GM19395 (cell line): Measurements from ENCODE around the gene NAAA.
"Not testable (repeated sequence)": the region's sequence is repeated elsewhere in the genome, so short reads cannot be mapped to it uniquely, and the experiment has no call there.

ENCODE experiments used
- ATAC-seq: cut with Tn5 transposase; IDR thresholded peaks from one replicate; pipeline ENCODE4 v1.9.1; 2021; ENCODE audit warnings: mild to moderate bottlenecking, moderate library complexity; ENCODE audit not compliant: unreplicated experiment

The NAAA gene

DNA sequence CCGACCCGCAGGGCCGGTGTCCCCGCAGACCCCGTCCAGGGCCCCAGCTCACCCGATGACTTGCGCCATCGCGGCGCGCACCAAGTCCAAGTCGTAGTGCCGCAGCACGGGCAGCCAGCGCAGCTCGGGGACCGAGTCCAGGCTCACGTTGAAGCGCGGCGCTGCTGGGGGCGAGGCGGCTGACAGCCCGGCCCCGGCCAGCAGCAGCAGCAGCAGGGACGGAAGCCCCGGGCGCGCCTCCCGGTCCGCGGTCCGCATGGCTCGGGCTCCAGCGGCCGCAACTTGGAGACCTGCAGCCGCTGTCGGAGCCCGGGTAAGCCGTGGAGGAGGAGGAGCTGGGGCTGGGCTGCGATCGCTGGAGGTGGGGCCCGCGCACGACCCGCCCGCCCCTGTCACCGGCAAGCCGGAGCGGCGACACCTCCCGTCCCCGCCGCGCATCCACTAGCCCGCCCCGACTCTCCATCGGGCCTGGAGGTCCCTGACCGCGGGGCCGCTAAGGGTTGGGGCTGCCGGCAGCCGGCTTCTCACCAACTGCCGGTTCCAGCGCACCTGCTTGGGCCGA lies at the start of gene NAAA:
NAAA (minus strand) TSS at position 322 of the 562 bp plus-strand sequence; CDS start at position 258, 64 bp downstream.
- peak; percentile 80 for ATAC-seq

DNA sequence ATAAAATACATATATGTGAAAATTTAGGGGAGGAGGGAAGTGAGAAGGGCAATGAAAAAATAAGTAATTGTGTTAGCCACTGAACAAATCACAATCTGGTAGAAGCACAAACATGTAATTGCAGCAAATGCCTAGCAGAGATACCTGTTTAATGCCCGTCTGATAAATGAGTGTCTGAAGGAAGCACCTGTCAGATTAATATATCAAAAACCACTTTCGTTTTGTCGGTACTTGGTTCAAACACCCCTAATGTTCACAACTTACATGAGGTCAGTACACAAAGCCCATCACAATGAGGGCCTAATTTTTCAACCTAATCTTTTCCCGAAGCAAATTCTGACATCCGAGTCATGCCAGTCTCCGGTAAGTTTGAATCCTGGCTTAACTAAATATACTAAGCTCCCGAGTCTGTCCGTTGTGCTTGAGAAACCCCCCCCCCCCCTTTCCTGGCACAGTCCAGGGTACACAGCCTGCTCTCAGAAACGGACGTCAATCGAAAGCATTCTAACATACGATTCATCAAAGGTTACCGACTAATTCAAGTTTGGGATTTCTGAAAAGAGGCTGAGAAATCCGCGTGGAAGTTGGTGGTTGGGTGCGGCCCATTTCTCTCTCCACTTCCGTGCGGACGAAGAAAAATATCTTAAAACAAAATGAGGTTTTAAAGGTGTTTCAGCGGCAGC lies 49.2 kb upstream of the NAAA start:
- peak; percentile 13 for ATAC-seq

DNA sequence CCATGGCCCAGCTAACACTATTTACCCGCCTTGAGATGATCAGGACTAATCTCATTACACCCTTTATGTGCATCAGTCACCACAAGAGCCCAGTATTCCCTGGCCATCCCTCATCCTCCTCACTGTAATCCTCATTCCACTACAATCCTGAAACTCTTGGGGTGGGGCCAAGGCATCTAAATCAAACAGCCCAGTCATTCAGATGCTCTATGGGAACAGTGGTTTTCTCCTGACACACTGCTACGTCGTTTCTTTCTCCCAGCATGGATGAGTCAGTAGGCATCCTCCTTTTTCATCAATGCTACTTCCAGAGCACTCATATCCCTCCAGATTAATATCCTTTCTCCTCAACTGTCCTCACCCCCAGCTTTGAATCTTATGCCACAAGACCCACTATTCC lies 44.3 kb upstream of the NAAA start:
- ATAC-seq, result no peak

DNA sequence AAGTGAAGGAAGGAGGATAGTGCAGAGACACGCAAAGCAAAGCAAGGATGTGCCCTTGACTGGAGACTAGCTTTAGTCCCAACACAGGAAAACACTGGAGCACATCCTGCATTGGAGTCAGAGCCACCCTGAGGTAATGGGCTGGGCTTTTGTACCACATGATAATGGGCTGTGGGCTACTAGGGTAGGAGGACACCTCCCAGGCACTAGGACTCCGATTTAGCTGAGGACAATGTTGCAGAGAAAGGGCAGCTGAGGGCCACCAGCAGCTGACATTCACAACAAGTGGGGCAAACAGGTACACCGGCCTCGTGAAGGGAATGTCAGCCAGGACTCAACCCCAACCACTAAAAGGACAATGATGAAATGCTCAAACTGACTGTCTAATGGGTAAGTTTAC lies 39.8 kb upstream of the NAAA start:
- ATAC-seq, result no peak

DNA sequence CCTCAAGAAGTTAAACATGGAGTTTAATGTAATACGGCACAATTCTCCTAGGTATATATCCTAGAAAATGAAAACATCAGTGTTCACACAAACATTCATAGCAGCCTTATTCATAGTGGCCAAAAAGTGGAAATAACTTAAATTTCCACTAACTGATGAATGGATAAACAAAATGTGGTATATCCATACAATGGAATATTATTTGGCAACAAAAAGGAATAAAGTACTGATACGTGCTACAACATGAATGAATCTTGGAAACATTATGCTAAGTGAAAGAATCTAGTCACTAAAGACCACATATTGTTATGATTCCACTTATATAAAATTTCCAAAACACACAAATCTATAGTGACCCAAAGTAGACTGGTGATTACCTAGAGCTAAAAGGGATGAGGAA lies 35.4 kb upstream of the NAAA start:
- ATAC-seq, result no peak

DNA sequence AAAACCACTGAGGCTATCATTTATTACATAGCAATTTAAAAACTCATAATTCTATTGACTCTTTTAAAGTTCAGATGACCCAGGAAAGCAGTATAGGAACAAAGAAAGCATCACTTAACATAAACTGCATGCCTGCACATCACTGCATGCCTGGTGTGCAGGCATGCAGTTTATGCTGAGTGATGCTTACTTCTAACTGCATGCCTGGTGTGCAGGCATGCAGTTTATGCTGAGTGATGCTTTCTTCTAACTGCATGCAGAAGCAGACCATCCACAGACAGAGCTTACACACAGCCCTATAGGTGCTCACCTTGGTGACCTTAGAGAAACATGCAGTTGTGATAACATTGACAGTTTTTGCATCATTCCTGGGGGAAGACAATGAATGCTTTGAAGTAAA lies 33.0 kb upstream of the NAAA start:
- no peak for ATAC-seq

DNA sequence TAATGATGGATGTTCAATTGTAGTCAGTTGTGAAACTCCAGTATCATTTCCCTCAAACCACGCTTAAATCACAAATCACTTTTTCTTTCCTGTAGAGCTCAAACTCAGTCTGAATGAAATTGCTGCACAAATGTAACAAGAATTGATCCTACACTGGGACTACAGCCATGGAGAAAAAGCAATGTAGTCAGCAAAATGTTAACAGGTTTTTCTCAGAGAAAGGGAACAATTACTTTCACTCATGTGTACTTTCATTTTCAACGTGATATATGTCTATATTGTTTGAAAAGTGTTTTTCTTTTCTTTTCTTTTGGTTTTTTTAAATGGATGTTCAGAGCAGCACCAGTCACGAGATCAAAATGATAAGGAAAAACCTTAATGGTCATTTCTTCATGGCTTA lies 27.3 kb upstream of the NAAA start:
- no peak for ATAC-seq

DNA sequence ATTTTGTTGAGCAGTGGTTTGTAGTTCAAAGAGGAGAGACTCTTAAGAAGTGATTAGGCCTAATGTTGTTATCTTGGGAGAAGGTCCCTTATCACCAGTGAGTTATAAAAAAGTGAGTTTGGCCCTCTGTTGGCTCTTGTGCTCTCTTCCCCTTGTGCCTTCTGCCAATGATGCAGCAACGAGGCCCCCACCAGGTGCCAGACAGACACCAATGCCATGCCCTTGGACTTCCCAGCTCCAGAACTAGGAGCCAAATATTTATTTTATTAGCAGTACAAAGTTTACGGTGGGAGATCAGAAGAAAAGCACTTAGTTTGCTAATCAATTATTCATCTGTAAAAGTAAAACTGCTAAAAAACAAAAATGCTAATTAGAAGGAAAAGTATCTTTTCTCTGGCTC lies 22.7 kb upstream of the NAAA start:
- ATAC-seq, result no peak

DNA sequence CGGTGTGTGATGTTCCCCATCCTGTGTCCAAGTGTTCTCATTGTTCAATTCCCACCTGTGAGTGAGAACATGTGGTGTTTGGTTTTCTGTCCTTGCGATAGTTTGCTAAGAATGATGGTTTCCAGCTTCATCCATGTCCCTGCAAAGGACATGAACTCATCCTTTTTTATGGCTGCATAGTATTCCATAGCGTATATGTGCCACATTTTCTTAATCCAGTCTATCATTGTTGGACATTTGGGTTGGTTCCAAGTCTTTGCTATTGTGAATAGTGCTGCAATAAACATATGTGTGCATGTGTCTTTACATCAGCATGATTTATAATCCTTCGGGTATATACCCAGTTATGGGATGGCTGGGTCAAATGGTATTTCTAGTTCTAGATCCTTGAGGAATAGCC lies 21.3 kb upstream of the NAAA start:
- not testable (repeated sequence) for ATAC-seq

DNA sequence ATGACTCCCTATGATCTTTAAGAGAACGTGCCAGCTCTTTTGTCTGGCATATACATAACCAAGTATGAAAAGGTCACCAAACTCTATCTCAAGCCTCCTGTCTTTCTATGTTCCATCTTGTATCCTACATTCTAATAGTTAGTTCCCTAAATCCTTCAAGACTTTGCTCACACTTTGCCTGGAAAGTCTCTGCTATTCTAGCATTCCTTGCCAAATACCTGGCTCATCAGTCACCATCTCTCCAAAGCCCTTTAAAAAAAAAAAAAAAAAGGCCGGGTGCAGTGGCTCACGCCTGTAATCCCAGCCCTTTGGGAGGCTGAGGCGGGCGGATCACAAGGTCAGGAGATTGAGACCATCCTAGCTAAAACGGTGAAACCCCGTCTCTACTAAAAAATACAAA lies 17.7 kb upstream of the NAAA start:
- ATAC-seq, result not testable (repeated sequence)

DNA sequence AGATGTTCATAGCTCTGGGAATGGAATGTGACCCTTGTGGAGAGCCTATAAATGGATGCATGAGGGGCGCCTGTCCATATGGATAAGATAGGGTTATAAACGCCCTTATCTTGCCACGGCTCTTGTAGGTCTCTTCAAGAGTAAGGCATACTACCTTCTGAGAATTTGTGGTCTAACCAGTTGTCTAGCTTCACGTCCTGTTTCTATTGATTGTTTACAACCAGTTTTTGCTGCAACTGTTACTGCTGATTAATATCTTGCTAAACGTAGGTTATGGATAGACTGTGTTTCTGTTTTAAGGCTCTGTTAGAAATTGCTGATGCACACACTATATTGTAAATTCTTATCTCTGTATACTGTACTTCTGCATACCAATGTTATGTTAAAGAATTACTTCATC lies 14.0 kb upstream of the NAAA start:
- not testable (repeated sequence) for ATAC-seq

DNA sequence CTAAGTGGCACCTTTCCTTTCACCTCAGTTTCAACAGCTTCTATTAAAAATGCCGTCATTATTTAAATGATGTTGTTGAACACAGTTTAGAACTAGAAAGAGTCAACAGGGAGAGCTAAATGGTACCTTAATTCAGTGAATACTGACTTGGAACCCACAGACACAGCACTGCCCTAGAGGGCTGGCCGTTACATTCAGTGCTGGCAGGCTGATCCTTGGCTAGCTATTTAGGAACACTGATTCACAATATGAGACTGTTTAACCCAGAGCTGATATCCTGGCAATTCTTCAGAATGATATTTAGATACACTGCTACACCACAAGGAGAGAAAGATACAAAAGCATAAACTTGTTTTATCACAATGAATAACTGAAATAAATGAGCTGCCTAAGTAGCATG lies 12.7 kb upstream of the NAAA start:
- no peak for ATAC-seq

DNA sequence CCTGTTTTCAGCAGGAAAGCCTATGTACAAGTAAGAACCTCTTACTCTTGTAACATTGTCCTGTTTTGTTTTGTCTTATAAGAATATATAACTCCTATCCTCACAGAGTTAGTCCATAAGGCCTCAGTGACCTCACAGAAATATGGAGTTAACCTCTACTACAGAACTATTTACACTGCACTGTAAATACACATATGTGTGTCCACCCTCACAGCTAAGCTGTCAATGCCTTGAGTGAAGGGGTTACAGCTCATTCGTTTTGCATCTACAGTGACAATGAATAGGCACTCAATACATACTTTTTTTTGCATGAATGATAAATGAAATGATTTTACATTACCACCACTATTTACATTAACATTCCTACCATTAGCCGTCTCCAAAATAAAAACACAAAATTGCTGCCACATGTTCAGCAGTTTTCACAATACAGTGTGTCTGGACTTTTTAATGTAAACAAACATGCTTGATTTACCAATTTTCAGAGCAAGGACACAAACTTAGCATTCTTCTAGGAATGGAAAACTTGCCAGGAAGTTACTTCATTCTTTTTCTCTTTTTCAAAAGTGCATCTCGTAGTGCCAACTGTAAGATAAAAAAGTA lies 9.5 kb upstream of the NAAA start:
- ATAC-seq, result no peak

DNA sequence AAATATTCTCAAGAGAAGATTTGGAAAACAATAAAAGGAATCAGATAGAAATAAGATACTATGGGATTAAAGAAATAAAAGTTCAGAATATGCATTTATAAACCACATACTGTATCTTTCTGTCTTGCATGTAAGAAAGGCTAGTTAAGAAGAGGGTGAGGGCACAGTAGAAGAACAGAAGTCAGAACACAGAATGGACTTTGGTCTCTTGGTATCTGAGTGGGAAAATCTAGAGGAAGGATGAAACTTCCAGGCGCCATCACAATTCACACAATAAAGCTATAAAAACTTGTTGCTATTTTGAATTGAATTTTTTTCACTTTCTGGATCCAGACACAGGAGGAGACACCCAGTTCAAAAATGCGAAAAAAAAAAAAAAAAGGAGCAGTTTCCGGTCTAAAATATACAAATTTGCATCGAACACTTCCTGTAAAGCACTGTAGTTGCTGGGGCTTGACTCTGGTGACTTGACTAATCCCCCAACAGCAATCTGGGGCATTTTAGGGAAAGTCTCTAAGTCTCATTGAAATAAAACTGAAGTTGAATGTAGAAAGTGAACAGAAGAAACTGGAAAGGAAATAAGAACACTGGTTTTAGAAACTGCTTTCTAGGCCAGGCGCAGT lies 8.1 kb upstream of the NAAA start:
- ATAC-seq, result peak; percentile 90

DNA sequence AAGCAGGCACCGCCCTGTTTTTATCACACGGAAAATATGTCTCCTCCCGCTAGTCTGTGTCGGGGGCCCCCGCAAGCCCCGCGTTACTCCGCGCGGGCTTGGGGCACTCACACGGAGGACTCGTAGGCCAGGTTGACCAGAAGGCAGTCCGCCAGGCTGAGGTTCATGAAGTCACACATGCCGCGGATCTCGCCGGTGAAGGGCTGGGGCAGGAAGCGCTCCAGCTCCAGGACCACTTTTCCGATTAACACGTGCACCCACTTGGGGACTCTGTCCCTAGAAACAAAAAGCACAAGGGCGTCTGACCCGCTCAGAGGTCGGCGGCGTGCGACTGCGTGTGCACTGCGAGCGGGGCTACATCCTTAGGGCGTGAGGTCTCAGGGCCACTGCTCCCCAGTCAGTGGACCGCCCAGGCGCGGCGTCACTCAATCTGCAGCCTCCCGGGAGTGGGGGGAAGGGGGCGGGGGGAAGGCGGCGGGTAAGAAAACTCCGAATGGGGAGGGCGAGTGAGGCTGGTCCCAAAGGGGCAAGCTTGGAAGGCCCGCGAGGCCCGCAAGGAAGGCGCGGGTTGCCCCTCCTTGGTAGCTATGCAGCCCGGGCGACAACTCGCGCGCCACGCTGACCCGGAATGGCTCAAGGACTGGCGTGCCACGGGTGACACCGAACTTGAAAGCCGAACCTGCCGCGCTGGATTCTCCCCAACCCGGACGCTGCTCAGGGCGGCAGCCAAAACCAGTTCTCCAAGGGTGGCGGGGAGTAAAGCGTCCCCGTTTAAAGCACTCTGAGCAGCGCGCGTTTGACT lies 722 bp downstream of the NAAA start:
- ATAC-seq, result peak; percentile 59

DNA sequence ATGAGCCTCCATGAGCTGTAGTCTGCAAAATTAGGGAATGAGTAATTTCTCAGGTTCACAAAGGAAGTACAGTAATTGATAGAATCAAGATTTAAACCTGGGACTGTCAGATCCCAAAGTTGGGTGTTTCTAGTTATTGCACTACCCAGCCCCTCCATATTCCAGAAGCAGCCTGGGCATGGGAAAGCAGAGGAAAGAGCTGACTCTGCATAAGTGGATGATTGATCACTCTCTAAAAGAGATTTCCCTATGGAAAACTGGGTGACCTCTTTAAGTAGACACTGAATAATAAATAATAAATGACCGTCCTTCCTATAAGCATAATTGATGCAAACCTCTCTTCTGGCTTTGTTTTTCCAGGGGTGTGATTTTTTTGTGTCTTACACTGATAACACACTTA lies 5.2 kb downstream of the NAAA start:
- no peak for ATAC-seq

DNA sequence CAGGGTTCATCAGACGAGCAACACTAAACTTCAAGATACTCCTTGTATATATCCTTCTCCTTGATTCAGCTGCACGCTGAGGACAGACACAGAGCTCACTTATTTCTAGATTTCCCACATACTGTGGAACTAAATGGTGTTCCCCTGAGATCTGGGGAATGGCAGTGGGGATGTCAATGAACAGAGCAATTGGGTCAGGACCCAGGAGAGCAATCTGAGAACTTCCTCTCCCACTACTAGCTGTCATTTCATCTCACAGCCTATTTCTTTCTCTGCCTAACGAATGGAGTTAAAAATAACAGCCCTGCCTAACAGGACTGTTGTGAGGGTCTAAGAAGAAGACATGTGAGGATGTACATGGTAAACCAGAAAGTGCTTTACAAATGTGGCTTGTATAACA lies 10.7 kb downstream of the NAAA start:
- ATAC-seq, result no peak

DNA sequence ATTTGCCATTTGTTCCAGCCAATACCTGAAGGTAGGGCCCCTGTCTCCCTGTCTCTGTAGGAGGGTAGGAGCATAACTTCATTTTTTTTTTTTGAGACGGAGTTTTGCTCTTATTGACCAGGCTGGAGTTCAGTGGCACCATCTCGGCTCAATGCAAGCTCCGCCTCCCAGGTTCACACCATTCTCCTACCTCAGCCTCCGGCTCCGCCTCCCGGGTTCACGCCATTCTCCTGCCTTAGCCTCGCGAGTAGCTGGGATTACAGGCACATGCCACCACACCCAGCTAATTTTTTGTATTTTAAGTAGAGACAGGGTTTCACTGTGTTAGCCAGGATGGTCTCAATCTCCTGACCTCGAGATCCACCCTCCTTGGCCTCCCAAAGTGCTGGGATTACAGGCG lies 15.9 kb downstream of the NAAA start:
- not testable (repeated sequence) for ATAC-seq

DNA sequence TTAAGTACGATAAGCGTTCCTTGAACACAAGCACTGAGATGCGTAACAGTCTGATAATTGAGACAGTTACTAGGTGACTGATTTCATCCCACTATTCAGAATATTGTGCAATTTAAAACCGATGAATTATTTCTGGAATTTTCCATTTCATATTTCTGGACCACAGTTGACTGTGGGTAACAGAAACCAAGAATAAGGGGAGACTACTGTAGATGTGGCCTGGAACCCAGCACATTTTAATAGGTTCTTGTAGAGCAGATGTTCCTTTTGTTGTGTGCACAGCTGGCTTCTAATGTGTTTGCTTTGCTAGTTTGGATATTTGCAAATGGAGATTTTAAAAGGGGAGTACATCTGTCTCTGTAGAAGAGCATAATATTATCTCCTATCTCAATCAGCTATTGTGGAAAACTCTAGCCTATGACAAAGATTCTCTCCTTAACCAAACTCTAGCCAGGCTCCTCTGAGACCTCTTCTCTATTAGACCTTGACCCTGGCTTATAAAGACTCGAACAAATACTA lies 16.4 kb downstream of the NAAA start:
- ATAC-seq, result no peak

DNA sequence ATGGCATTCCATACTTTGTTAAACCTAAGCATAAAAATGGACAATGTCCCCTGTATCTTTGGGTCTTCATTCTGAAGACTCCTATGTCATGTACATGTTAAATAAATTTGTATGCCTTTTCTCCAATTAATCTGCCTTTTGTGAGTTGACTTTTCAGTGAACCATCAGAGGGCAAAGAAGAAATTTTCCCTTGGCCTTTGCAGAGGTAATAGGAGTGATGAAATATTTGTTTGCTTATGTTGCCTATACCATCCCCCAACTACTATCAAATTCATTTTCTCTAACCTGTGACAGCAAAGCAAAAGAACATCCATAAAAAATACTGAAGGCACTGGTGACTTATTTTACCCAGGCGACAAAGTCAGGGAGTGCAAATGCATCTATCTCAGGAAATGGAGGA lies 18.2 kb downstream of the NAAA start:
- ATAC-seq, result no peak

DNA sequence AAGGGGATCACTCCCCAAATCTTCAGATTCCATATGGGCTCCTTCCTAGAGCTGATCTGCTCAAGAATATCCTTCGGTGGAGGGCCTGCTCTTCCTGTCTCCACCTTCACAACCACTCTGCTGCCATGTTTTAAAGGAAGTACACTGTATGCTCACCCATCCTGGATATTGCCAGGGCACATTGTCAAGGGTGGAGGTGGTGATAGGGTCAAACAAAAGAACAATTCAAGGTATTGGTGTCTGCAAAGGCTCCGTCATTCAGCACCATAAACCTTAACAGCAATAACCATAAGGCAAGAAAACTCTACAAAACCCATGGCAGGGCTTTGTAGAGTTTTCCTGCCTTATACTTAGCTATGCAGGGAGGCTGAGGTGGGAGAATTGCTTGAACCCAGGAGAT lies 18.9 kb downstream of the NAAA start:
- no peak for ATAC-seq
